H1 (cell line): ENCODE results near the gene GLRA1. TPM values are rescaled to one million over a fixed set of nuclear protein-coding genes. Genes with fewer than 3 reads are reported as not detected.

ENCODE experiments used
- CTCF ChIA-PET: fragments of 300-600 bp; sonication (Branson Sonifier 250); formaldehyde crosslinking; loops from one replicate; lab custom pipeline; 2021; ENCODE audit not compliant: partially characterized antibody; lab: Charles Lee
- POLR2A ChIA-PET: fragments of 300-600 bp; sonication (Branson Sonifier 250); formaldehyde crosslinking; loops from one replicate; lab custom pipeline; 2021; ENCODE audit warnings: inconsistent platforms; ENCODE audit not compliant: partially characterized antibody; lab: Charles Lee
- DNase-seq, 2 experiments: peaks; one replicate each; pipeline versions ENCODE4 v3.0.0 to v3.0.0-alpha.2; 2010 to 2022; ENCODE audit warnings: low spot score in 2 of 2, low read depth in 1 of 2, mixed read lengths in 1 of 2
- FAIRE-seq: peaks from 2 replicates; lab custom pipeline; 2011; peaks lifted over from hg19 to GRCh38; lab: Jason Lieb, UNC
- H2AFZ ChIP-seq: 2 replicates; pipeline ENCODE4 v1.8.1; 2012; ENCODE audit warnings: low read length, inconsistent platforms
- H2AK5ac ChIP-seq: 2 replicates; pipeline ENCODE4 v1.6.1; 2013; ENCODE audit warnings: low read depth, low read length
- H2BK120ac ChIP-seq: replicated peaks from 2 replicates; pipeline ENCODE3; 2013; ENCODE audit warnings: low read depth, low read length, inconsistent platforms
- H2BK12ac ChIP-seq: 2 replicates; pipeline ENCODE4 v1.6.1; 2013; ENCODE audit warnings: low read depth, low read length
- H2BK15ac ChIP-seq: 2 replicates; pipeline ENCODE4 v1.6.1; 2013; ENCODE audit warnings: low read length
- H2BK20ac ChIP-seq: 2 replicates; pipeline ENCODE4 v1.6.1; 2013; ENCODE audit warnings: low read length
- H2BK5ac ChIP-seq: 2 replicates; pipeline ENCODE4 v1.6.1; 2013; ENCODE audit warnings: low read depth, low read length
- H3K14ac ChIP-seq: 2 replicates; pipeline ENCODE4 v1.6.1; 2013; ENCODE audit warnings: inconsistent platforms; ENCODE audit not compliant: insufficient read length
- H3K18ac ChIP-seq: 2 replicates; pipeline ENCODE4 v1.6.1; 2013; ENCODE audit warnings: low read length; ENCODE audit errors: extremely low read depth
- H3K23ac ChIP-seq: 2 replicates; pipeline ENCODE4 v1.6.1; 2013; ENCODE audit warnings: inconsistent platforms; ENCODE audit not compliant: insufficient read length
- H3K23me2 ChIP-seq: 2 replicates; pipeline ENCODE4 v1.6.1; 2013; ENCODE audit warnings: low read depth, low read length
- H3K27ac ChIP-seq: 2 replicates; pipeline ENCODE4 v1.6.1; 2011; ENCODE audit warnings: low read depth, low read length, inconsistent platforms
- H3K27me3 ChIP-seq, 4 experiments: replicated peaks in 1 of 4; 1 replicate in 1 of 4; 2 replicates in 3 of 4; pipeline versions ENCODE4 v1.6.1 to v1.8.1; 2011 to 2013; ENCODE audit warnings: low read length in 3 of 4, mild to moderate bottlenecking in 3 of 4, inconsistent platforms in 2 of 4, mixed read lengths in 2 of 4, moderate library complexity in 1 of 4; ENCODE audit not compliant: control insufficient read depth in 3 of 4, insufficient read depth in 3 of 4; ENCODE audit errors: extremely low read depth in 1 of 4
- H3K36me3 ChIP-seq, 4 experiments: 2 replicates each; pipeline versions ENCODE4 v1.6.1 to v1.8.1; 2011 to 2013; ENCODE audit warnings: mild to moderate bottlenecking in 4 of 4, low read length in 3 of 4, moderate library complexity in 2 of 4, control low read depth in 1 of 4, inconsistent platforms in 1 of 4; ENCODE audit not compliant: insufficient read depth in 4 of 4, control insufficient read depth in 2 of 4
- H3K4ac ChIP-seq: replicated peaks from 2 replicates; pipeline ENCODE3; 2013; ENCODE audit warnings: low read length, low read depth, mixed read lengths, inconsistent platforms; ENCODE audit not compliant: insufficient read length
- H3K4me1 ChIP-seq, 4 experiments: replicated peaks in 1 of 4; 1 replicate in 1 of 4; 2 replicates in 3 of 4; pipeline versions ENCODE4 v1.6.1 to v1.8.1; 2011 to 2013; ENCODE audit warnings: low read length in 3 of 4, inconsistent platforms in 2 of 4, mixed read lengths in 1 of 4; ENCODE audit not compliant: insufficient read depth in 4 of 4, control insufficient read depth in 3 of 4
- H3K4me2 ChIP-seq, 2 experiments: 2 replicates each; pipeline versions ENCODE4 v1.6.1 to v1.8.1; 2011 to 2013; ENCODE audit warnings: low read depth in 2 of 2, low read length in 2 of 2, control low read depth in 1 of 2, inconsistent platforms in 1 of 2, mild to moderate bottlenecking in 1 of 2; ENCODE audit not compliant: insufficient read depth in 1 of 2
- H3K4me3 ChIP-seq, 4 experiments: fragments of 200-600, 300-600 bp in 1 of 4; sonication (generic), shearing (Covaris generic), sonication (Bioruptor Twin) in 1 of 4; 2 replicates each; pipeline versions ENCODE4 v1.5.1 to v1.8.1; 2011 to 2016; ENCODE audit warnings: low read length in 4 of 4, low read depth in 3 of 4, control low read depth in 2 of 4, inconsistent platforms in 2 of 4, mild to moderate bottlenecking in 2 of 4, mixed read lengths in 1 of 4, moderate library complexity in 1 of 4; ENCODE audit not compliant: insufficient read depth in 2 of 4; ENCODE audit errors: extremely low read depth in 1 of 4
- H3K56ac ChIP-seq: replicated peaks from 2 replicates; pipeline ENCODE3; 2013; ENCODE audit warnings: low read depth, mild to moderate bottlenecking, mixed read lengths, low read length, inconsistent platforms; ENCODE audit not compliant: insufficient read length
- H3K79me1 ChIP-seq: 2 replicates; pipeline ENCODE4 v1.6.1; 2013; ENCODE audit warnings: low read depth, low read length, control low read depth
- H3K79me2 ChIP-seq, 2 experiments: 2 replicates each; pipeline versions ENCODE4 v1.6.1 to v1.8.1; 2012 to 2013; ENCODE audit warnings: low read length in 2 of 2, mild to moderate bottlenecking in 2 of 2, inconsistent platforms in 1 of 2; ENCODE audit not compliant: insufficient read depth in 2 of 2, control insufficient read depth in 1 of 2
- H3K9ac ChIP-seq, 4 experiments: replicated peaks in 1 of 4; 1 replicate in 1 of 4; 2 replicates in 3 of 4; pipeline versions ENCODE4 v1.6.1 to v1.8.1; 2011 to 2013; ENCODE audit warnings: low read depth in 3 of 4, low read length in 3 of 4, control low read depth in 2 of 4, mild to moderate bottlenecking in 2 of 4, moderate library complexity in 2 of 4, inconsistent platforms in 1 of 4; ENCODE audit errors: extremely low read depth in 1 of 4
- H3K9me3 ChIP-seq, 2 experiments: 2 replicates each; pipeline versions ENCODE4 v1.6.1 to v1.8.1; 2012 to 2013; ENCODE audit warnings: mild to moderate bottlenecking in 2 of 2, moderate library complexity in 2 of 2, control low read depth in 1 of 2, inconsistent platforms in 1 of 2, low read depth in 1 of 2, low read length in 1 of 2, mixed read lengths in 1 of 2; ENCODE audit not compliant: insufficient read depth in 2 of 2
- H4K20me1 ChIP-seq, 2 experiments: replicated peaks in 1 of 2; 2 replicates each; pipeline versions ENCODE3 to v1.8.1; 2011 to 2013; ENCODE audit warnings: inconsistent platforms in 2 of 2, low read length in 2 of 2, mild to moderate bottlenecking in 1 of 2; ENCODE audit not compliant: insufficient read depth in 2 of 2, control insufficient read depth in 1 of 2
- H4K5ac ChIP-seq: 2 replicates; pipeline ENCODE4 v1.6.1; 2013; ENCODE audit warnings: low read length, low read depth, mixed read lengths, inconsistent platforms; ENCODE audit not compliant: insufficient read length
- H4K8ac ChIP-seq: 2 replicates; pipeline ENCODE4 v1.8.0; 2013; ENCODE audit warnings: mild to moderate bottlenecking, moderate library complexity, low read length, inconsistent platforms; ENCODE audit not compliant: insufficient read depth; ENCODE audit errors: extremely low read depth
- H4K91ac ChIP-seq: replicated peaks from 2 replicates; pipeline ENCODE3; 2013; ENCODE audit warnings: low read length, mixed read lengths, inconsistent platforms; ENCODE audit not compliant: insufficient read length
- ASH2L ChIP-seq: fragments of 200-600, 300-600 bp; sonication (generic); IDR thresholded peaks from one replicate; pipeline ENCODE4 v1.7.1; 2017; ENCODE audit warnings: low read length
- CHD2 ChIP-seq: IDR thresholded peaks from 2 replicates; pipeline ENCODE4 v1.6.1; 2012; ENCODE audit warnings: low read length, improper control_type of control experiment
- CTCF ChIP-seq, 3 experiments: IDR thresholded peaks; 1 replicate in 2 of 3; 2 replicates in 1 of 3; pipeline versions ENCODE4 v1.5.1 to v1.6.1; 2011; ENCODE audit warnings: low read length in 3 of 3, mild to moderate bottlenecking in 3 of 3, inconsistent platforms in 2 of 3, low read depth in 1 of 3, moderate library complexity in 1 of 3; ENCODE audit not compliant: insufficient read depth in 1 of 3; ENCODE audit errors: control extremely low read depth in 1 of 3
- EZH2 ChIP-seq: fragments of 200-600 bp; sonication (generic); IDR thresholded peaks from 2 replicates; pipeline ENCODE4 v1.7.1; 2012; ENCODE audit warnings: low read depth, mild to moderate bottlenecking, moderate library complexity, low read length, inconsistent platforms; ENCODE audit not compliant: severe bottlenecking
- HDAC2 ChIP-seq, 2 experiments: fragments of 300-600 bp in 1 of 2; sonication (generic) in 1 of 2; IDR thresholded peaks; 2 replicates each; pipeline ENCODE4 v1.6.1; 2011 to 2012; ENCODE audit warnings: low read depth in 2 of 2, low read length in 2 of 2, mild to moderate bottlenecking in 2 of 2, moderate library complexity in 2 of 2, borderline replicate concordance in 1 of 2, inconsistent platforms in 1 of 2
- KDM1A ChIP-seq: fragments of 200-600, 300-600 bp; sonication (generic); IDR thresholded peaks from 2 replicates; pipeline ENCODE4 v1.7.1; 2016; ENCODE audit warnings: mild to moderate bottlenecking, low read length, borderline replicate concordance
- SIRT6 ChIP-seq: IDR thresholded peaks from one replicate; pipeline ENCODE4 v1.7.1; 2012; ENCODE audit warnings: low read length, inconsistent platforms
- SP2 ChIP-seq: IDR thresholded peaks from 2 replicates; pipeline ENCODE4 v1.6.1; 2012; ENCODE audit warnings: mild to moderate bottlenecking, low read length, inconsistent platforms
- SRF ChIP-seq: IDR thresholded peaks from 2 replicates; pipeline ENCODE4 v1.6.1; 2011; ENCODE audit warnings: mild to moderate bottlenecking, low read depth, low read length, moderate library complexity
- WGBS, 2 experiments: shearing (Covaris generic) in 1 of 2; methylation state at CpG; one replicate each; pipeline versions ENCODE4 v1.1.6 to v1.1.7; 2013 to 2015; ENCODE audit warnings: low lambda C conversion rate in 2 of 2, mixed read lengths in 2 of 2, inconsistent platforms in 1 of 2, low coverage in 1 of 2, missing lambda C conversion rate in 1 of 2; ENCODE audit not compliant: insufficient replicate concordance in 2 of 2, insufficient coverage in 1 of 2, insufficient read length in 1 of 2; ENCODE audit errors: extremely low coverage in 1 of 2, missing lambda C conversion rate in 1 of 2; 5-methylcytosine and 5-hydroxymethylcytosine counted together
- polyA plus RNA-seq, 7 experiments: library from polyadenylated mRNA; depleted of rRNA in 3 of 7; stranded (reverse) in 5 of 7; unstranded in 2 of 7; fragments of >200 nt in 5 of 7; fragments of 200-250 nt in 2 of 7; gene quantifications; 1 replicate in 5 of 7; 2 replicates in 1 of 7; 4 replicates in 1 of 7; pipeline versions ENCODE4 v1.2.1 to v1.2.3, GENCODE V29; 2011 to 2013; ENCODE audit warnings: missing spikeins in 2 of 7, mixed read lengths in 2 of 7
- total RNA-seq: library from RNA; stranded (reverse); fragmentation: NEBNext Ultra II Directional; extraction: Animal tissue kit (Norgen Biotek cat#: 25700); gene quantifications from 2 replicates; pipeline ENCODE4 v1.2.1, GENCODE V29; 2021

Gene GLRA1
- total and polyA plus RNA-seq, 2 of the 8 experiments (the other 6 are each of a cell fraction or from before 2014, with no cell fraction given): not detected

- DNase-seq (no peak), FAIRE-seq (no peak)
- Histone ChIP-seq H2BK5ac (no peak overlapping the region), H3K18ac (no peak overlapping the region), H2AFZ (no peak overlapping the region), H3K79me2 (no peaks in the 10 kb centered on the region), H3K4me3 (no peak overlapping the region), H3K36me3 (no peaks in the 10 kb centered on the region), H4K5ac (no peak overlapping the region), H2AK5ac (no peak overlapping the region), H3K56ac (no peak overlapping the region), H4K8ac (no peak overlapping the region), H3K9me3 (no peaks in the 10 kb centered on the region), H4K20me1 (no peaks in the 10 kb centered on the region), H3K4ac (no peak overlapping the region), H2BK120ac (no peak overlapping the region), H3K79me1 (no peaks in the 10 kb centered on the region), H2BK12ac (no peak overlapping the region), H3K4me1 (peaks cover 0 to 4% (median 0%) of the 10 kb centered on the region in 4 experiments; a peak in 2 of 7 replicates), H3K9ac (no peak overlapping the region), H3K23me2 (no peaks in the 10 kb centered on the region), H4K91ac (no peak overlapping the region), H2BK15ac (no peak overlapping the region), H2BK20ac (no peak overlapping the region), H3K27me3 (no peaks in the 10 kb centered on the region), H3K4me2 (no peak overlapping the region), H3K14ac (no peak overlapping the region), H3K27ac (no peak overlapping the region), H3K23ac (no peak overlapping the region)
- 80% methylated on average over 2 of the region's 2 CpGs; no CpG with 5 or more reads in 1 of the 2 experiments for WGBS, 2 experiments
- POLR2A ChIA-PET: no interaction called here
- CTCF ChIA-PET: no interaction called here
- no peak for TF ChIP-seq SIRT6
- TF ChIP-seq EZH2: no peak
- no peak for TF ChIP-seq CTCF (IDR thresholded peaks at IDR 0.05; ENCODE audit: control extremely low read depth in 1 of 3, insufficient read depth in 1 of 3, low read depth in 1 of 3, low read length in 3 of 3)
- no peak for TF ChIP-seq ASH2L
- no peak for TF ChIP-seq KDM1A
- no peak for TF ChIP-seq SRF
- no peak for TF ChIP-seq CHD2
- TF ChIP-seq SP2: no peak
- TF ChIP-seq HDAC2 (IDR thresholded peaks at IDR 0.05; ENCODE audit: borderline replicate concordance in 1 of 2, low read depth in 2 of 2, low read length in 2 of 2): no peak
Observed at GRCh38 chr5:151961557-151961956, 36.9 kb upstream of the GLRA1 start.
